Measurements from ENCODE around the gene EVI2A. TPM values are rescaled to one million over a fixed set of nuclear protein-coding genes. Genes with fewer than 3 reads are reported as not detected.
"Not testable (repeated sequence)": the region's sequence is repeated elsewhere in the genome, so short reads cannot be mapped to it uniquely, and the experiment has no call there.

Gene EVI2A
- total RNA-seq, 4 donors from 2014 or later = 0.68 to 11.1 (median 3.3) TPM

- WGBS, 2 donors = 52 to 74% methylated on average over 2 of the region's 2 CpGs
These were observed 35.7 kb upstream of the EVI2A start for GRCh38 chr17:31357091-31357490.

GRCh38 chr17:31355935-31356334 lies 34.5 kb upstream of the EVI2A start:
- H3K36me3 ChIP-seq = peaks cover 0 to 90% (median 15%) of the 10 kb centered on the region in 3 donors
- no peak for TF ChIP-seq POLR2A (IDR thresholded peaks at IDR 0.05)
- TF ChIP-seq CTCF (IDR thresholded peaks at IDR 0.05) = no peak
- no peak for DNase-seq
- H3K4me1 ChIP-seq = no peaks in the 10 kb centered on the region
- intact Hi-C loops (cut with DNase I) = no loop called here
- no peak overlapping the region for H3K4me3 ChIP-seq
- WGBS, 2 donors = 57 to 61% methylated on average over 1 of the region's 1 CpG
- H3K9me3 ChIP-seq = no peaks in the 10 kb centered on the region
- H3K27me3 ChIP-seq = no peaks in the 10 kb centered on the region
- no peak overlapping the region for H3K27ac ChIP-seq

More at GRCh38 chr17:31357091-31357490, 35.7 kb upstream of the EVI2A start:
- no peak for DNase-seq
- no peak for TF ChIP-seq POLR2A (IDR thresholded peaks at IDR 0.05)
- Histone ChIP-seq H3K9me3 (no peaks in the 10 kb centered on the region), H3K36me3 (peaks cover 0 to 87% (median 14%) of the 10 kb centered on the region in 3 donors), H3K4me1 (no peaks in the 10 kb centered on the region), H3K27ac (no peak overlapping the region), H3K4me3 (no peak overlapping the region), H3K27me3 (no peaks in the 10 kb centered on the region)
- intact Hi-C loops (cut with DNase I) = no loop called here

GRCh38 chr17:31349454-31349853 lies 28.0 kb upstream of the EVI2A start:
- TF ChIP-seq POLR2A (IDR thresholded peaks at IDR 0.05) (no peak), CTCF (IDR thresholded peaks at IDR 0.05) (no peak)
- intact Hi-C loops (cut with DNase I) = no loop called here
- Histone ChIP-seq H3K27ac (no peak overlapping the region), H3K9me3 (no peaks in the 10 kb centered on the region), H3K27me3 (no peaks in the 10 kb centered on the region), H3K4me3 (no peak overlapping the region), H3K4me1 (no peaks in the 10 kb centered on the region), H3K36me3 (peaks cover 0 to 65% (median 5%) of the 10 kb centered on the region in 3 donors)
- DNase-seq = no peak

GRCh38 chr17:31345191-31345747 lies 23.8 kb upstream of the EVI2A start:
- peaks cover 0 to 60% (median 0%) of the 10 kb centered on the region in 3 donors for H3K36me3 ChIP-seq
- H3K9me3 ChIP-seq; DNase-seq; H3K4me1 ChIP-seq; H3K27ac ChIP-seq; H3K4me3 ChIP-seq; H3K27me3 ChIP-seq; intact Hi-C loops (cut with DNase I): not testable (repeated sequence)
- WGBS, 2 donors = 79 to 98% methylated on average over 5 to 7 of the region's 34 CpGs

GRCh38 chr17:31339906-31340661 lies 18.7 kb upstream of the EVI2A start:
- no peaks in the 10 kb centered on the region for H3K9me3 ChIP-seq
- TF ChIP-seq POLR2A (IDR thresholded peaks at IDR 0.05) (no peak), CTCF (IDR thresholded peaks at IDR 0.05) (no peak)
- H3K36me3 ChIP-seq = peaks cover 0 to 81% (median 15%) of the 10 kb centered on the region in 3 donors
- intact Hi-C loops (cut with DNase I) = no loop called here
- H3K4me1 ChIP-seq = no peaks in the 10 kb centered on the region
- H3K27me3 ChIP-seq = no peaks in the 10 kb centered on the region
- H3K4me3 ChIP-seq = no peak overlapping the region
- DNase-seq = no peak
- 53 to 57% methylated on average over 6 of the region's 6 CpGs for WGBS, 2 donors
- H3K27ac ChIP-seq = no peak overlapping the region

- H3K4me3 ChIP-seq = no peak overlapping the region
- intact Hi-C loops (cut with DNase I) = no loop called here
- H3K27ac ChIP-seq = no peak overlapping the region
- peaks cover 0 to 40% (median 0%) of the 10 kb centered on the region in 3 donors for H3K36me3 ChIP-seq
- no peaks in the 10 kb centered on the region for H3K9me3 ChIP-seq
- H3K4me1 ChIP-seq = no peaks in the 10 kb centered on the region
- no peak for DNase-seq
- H3K27me3 ChIP-seq = no peaks in the 10 kb centered on the region
- TF ChIP-seq POLR2A (IDR thresholded peaks at IDR 0.05) = no peak
- no peak for TF ChIP-seq CTCF (IDR thresholded peaks at IDR 0.05)
These were observed 7.8 kb upstream of the EVI2A start for GRCh38 chr17:31329221-31329620.

Measured in esophagus squamous epithelium (tissue), 5 donors.